Measurements from ENCODE around the gene PPP1R14B.
A peak's percentile ranks its signal among the peaks of the same experiment; 100 is the strongest.
"Not testable (repeated sequence)": the region's sequence is repeated elsewhere in the genome, so short reads cannot be mapped to it uniquely, and the experiment has no call there.

PPP1R14B gene

DNA sequence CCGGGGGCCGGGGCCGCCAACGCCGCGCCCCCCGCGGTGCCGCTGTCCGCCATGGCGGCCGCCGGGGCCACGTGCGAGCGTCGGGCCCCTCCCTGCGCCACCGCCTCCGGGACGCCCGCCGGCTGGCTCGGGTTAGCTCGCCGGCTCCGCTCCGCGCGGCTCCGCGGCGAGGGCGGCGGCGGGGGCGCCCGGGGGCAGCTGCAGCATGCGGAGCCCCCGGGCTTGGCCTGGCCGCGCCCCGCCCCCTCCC lies 197 bp downstream of the PPP1R14B start:
- DNase-seq (ENCODE audit: low read depth in 2 of 2, low spot score in 1 of 2), result not testable (repeated sequence)

DNA sequence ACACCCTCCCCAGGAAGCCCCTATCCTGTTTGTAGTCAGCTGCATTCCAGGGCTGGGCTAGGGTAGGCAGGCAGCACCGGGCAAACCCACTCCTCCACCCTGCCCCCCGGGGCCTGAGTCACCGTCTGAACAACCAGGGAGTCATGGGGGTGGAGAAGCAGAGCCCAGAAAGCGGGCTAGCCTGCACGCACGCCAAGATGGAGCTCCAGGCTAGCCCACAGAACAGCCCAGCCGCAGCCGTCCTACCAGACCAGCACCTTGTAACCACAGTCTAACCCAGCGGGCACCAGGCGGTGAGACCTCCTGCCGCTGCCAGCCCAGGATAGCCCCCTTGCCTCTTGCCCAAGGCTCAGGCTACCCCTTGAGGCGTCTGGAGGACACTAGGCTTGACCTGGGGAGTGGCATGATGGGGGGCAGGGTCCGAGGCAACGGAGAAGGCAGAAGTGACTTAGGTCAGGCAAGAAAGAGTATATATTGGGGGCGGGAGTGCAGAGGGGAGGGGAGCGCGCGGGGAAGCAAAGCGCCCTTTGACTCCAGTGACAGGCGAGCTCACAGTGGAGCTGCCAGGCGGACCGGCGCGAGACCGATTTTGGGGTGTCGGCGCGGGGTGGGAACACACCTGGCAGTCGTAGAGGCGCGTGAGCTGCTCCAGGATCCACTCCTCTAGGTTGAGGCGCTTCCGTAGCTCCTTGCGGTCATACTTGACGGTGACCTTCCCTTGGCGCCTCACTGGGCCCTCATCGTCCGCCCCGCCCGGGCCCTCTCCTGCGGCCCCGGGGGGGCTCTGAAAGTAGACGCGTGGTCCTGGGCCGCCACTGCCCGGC lies 734 bp downstream of the PPP1R14B start:
- peak in 1 of 2 donors; percentile 82 for DNase-seq (ENCODE audit: low read depth in 2 of 2, low spot score in 1 of 2)

DNA sequence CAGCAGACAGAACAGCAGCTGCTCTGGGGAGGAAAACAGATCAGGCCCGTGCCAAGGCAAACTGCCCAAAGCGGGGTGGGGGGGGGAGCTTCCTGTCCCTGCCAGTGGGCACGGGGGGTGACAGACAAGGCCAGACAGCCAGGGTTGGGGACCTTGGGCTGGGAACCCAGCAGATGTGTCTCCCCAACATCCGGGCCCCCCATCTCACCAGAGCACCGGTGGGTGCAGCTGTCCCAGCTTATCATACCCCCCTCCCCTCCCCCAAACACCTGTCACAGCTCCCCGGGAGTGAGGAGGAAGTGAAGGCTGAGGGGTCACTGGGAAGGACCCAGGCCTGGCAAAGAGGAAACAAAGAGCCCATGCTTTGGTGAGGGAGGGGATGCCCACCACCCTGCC lies 1.3 kb downstream of the PPP1R14B start:
- no peak for DNase-seq (ENCODE audit: low read depth in 2 of 2, low spot score in 1 of 2)

GRCh38 chr11:64244966-64245365 lies 1.8 kb downstream of the PPP1R14B start:
- DNase-seq (ENCODE audit: low read depth in 2 of 2, low spot score in 1 of 2), result no peak

DNA sequence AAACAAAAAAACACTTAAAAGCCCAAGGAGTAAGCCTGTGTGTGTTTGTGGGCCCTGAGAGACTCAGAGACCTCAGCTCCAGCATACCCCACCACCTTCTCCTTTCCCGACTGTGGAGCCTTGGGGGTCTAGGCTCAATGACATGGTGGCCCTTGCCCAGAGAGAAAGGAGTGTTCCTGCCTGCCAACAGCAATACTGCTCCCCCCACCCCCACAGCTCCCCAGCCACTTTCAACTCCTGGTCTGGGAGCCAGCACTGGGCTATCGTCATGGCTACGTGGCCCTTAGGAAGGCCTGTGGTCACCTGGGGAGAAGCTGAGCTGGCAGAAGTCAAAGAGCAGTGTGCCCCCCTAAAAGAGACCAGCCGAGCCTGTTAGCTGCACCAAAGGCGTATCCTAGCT lies 2.6 kb downstream of the PPP1R14B start:
- DNase-seq (ENCODE audit: low read depth in 2 of 2, low spot score in 1 of 2), result no peak

DNA sequence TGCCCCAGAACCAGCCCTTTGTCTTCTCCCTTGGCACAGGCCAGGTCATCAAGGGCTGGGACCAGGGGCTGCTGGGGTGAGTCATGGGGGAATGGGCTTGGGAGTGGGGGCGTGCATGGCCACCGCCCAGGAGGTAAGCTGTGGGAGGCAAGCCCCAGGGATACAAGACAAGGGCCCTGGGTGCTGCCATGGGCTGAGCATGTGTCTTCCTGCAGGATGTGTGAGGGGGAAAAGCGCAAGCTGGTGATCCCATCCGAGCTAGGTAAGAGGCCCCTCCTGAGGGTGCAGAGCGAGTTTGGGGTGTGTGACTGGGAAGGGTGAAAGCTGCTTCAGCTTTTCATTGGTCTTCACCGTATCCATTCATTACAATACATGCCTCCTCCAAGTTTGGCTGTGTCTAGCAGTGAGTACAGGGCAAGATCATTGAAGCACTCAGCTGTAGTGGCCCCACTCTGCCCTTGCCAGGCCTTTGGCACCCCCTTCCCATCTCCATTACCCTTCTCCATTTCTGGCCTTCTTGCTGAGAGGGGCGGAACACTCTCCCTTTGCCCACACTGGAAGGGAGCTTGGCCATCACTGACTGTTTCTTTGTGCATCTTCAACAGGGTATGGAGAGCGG lies 3.4 kb downstream of the PPP1R14B start:
- no peak for DNase-seq (ENCODE audit: low read depth in 2 of 2, low spot score in 1 of 2)

GRCh38 chr11:64241491-64242374 lies 5.0 kb downstream of the PPP1R14B start:
- DNase-seq (ENCODE audit: low read depth in 2 of 2, low spot score in 1 of 2), result peak in 1 of 2 donors; percentile 100

DNA sequence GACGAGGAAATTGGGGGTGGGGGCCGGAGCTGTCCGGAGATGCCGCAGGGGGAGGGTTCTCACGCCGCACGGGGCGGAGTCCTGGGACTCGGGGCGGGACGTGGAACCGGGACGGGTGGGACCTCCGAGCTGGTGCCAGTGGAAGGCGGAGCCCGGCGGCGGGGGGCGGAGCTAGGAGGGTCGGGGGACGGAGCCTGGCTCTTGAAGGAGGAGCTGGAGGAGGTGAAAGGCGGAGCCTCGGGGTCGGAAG lies 5.6 kb downstream of the PPP1R14B start:
- peak in 1 of 2 donors; percentile 98 for DNase-seq (ENCODE audit: low read depth in 2 of 2, low spot score in 1 of 2)

- peak; percentile 92 to 97 for DNase-seq (ENCODE audit: low read depth in 2 of 2, low spot score in 1 of 2)
Observed at GRCh38 chr11:64240435-64241240, 6.1 kb downstream of the PPP1R14B start, which contains the start of gene FKBP2. TSS of gene FKBP2 (plus strand) at chr11:64241095. CDS start at chr11:64242388, 1,293 bp downstream.

DNA sequence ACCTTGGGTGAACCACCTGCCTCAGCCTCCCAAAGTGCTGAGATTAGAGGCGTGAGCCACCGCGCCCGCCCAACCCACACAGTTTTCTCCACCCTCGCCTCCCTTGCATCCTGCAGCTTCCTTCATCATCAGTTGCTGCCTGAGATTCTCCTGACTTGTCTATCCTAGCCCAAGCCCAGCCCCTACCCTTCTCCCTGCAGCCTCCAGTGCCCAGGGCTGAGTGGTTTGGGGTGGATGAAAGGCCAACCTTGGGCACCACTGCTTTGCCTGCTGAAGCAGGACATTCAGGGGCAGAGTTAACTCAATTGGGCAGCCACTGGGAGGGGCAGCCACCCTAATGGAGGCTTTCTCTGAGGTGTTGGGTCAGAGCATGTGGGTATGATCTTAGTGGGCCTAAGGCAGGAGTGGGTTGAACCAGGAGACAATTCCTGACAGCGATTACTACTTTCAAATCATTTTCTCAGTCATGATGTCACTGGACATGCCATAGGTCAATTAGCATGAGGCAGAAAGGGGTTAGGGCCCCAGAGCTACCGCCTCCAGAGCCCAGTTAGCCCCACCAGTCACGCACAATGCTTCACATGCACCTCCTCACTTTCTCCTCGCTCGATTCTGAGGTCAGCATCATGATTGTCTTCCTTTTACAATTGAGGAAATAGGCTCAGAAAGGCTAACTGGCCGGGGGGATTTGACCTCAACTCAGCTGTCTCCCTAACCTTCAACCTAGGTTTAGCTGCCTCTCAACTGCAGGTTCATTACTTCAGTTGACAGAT lies 6.9 kb downstream of the PPP1R14B start:
- no peak for DNase-seq (ENCODE audit: low read depth in 2 of 2, low spot score in 1 of 2)

- DNase-seq (ENCODE audit: low read depth in 2 of 2, low spot score in 1 of 2), result no peak
Observed at GRCh38 chr11:64238999-64239398, 7.7 kb downstream of the PPP1R14B start.

DNA sequence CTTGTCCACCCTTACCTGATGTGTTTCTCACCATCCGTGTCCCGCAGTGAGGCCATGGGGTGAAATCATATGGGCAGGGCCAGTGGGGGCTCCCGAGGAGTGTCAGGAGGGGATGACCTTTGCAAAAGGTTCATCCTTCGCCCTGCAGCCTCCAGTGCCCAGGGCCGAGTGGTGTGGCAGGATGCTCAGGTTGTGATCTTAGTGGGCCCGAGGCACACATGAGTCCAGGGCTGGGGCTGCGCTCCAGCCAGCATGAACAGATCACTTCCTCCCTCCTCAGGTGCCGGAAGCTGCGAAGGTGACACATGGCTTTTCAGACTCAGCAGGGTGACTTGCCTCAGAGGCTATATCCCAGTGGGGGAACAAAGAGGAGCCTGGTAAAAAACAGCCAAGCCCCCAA lies 8.7 kb downstream of the PPP1R14B start:
- DNase-seq (ENCODE audit: low read depth in 2 of 2, low spot score in 1 of 2), result no peak

- DNase-seq (ENCODE audit: low read depth in 2 of 2, low spot score in 1 of 2), result no peak
Observed at GRCh38 chr11:64237484-64237951, 9.2 kb downstream of the PPP1R14B start.

- DNase-seq (ENCODE audit: low read depth in 2 of 2, low spot score in 1 of 2), result no peak
Observed at GRCh38 chr11:64235437-64236161, 11.1 kb downstream of the PPP1R14B start.

GRCh38 chr11:64234647-64235379 lies 11.9 kb downstream of the PPP1R14B start:
- DNase-seq (ENCODE audit: low read depth in 2 of 2, low spot score in 1 of 2), result no peak

- DNase-seq (ENCODE audit: low read depth in 2 of 2, low spot score in 1 of 2), result peak in 1 of 2 donors; percentile 58
Observed at GRCh38 chr11:64233913-64234586, 12.7 kb downstream of the PPP1R14B start, which contains the start of gene VEGFB. TSS of gene VEGFB (plus strand) at chr11:64234584. CDS start at chr11:64234834, 250 bp downstream.

DNA sequence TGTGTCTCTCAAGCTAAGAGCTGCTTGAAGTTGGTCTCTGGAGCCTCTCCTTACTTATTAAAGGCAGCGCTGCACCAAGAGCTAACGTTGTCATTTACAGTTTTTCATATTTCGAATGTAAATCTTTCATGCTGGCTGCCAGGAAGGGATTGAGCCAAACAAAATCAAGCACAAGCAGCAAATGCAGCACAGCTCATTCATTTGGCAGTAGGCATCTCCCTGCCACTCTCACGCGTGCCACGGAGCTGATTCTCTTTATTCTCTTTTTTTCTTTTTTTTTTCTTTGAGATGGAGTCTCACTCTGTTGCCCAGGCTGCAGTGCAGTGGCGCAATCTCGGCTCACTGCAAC lies 13.8 kb downstream of the PPP1R14B start:
- DNase-seq (ENCODE audit: low read depth in 2 of 2, low spot score in 1 of 2), result no peak

DNA sequence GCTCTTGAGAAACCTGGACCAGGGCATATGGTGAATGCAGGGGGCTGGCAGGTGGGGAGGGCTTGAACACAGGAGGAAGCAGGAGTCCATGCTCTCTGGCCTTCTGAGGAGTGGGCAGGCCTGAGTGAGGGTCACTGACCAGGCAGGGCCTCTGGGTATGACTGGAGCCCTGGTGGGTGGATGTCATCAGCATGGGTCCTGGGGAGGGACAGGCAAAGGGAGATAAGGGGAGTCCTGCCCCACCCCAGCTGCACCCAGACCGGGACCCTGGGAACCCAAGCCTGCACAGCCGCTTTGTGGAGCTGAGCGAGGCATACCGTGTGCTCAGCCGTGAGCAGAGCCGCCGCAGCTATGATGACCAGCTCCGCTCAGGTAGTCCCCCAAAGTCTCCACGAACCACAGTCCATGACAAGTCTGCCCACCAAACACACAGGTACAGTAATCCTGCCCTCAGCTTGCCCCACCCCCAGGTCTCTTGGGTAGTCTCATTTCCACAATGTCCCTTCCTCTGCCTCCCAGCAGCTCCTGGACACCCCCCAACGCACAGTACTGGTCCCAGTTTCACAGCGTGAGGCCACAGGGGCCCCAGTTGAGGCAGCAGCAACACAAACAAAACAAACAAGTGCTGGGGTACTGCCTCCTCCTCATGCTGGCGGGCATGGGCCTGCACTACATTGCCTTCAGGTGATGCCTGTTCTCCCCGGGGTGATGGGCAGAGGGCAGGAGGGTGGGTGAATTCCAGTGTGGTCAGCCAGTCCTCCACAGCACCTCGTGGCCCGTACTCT lies 14.4 kb downstream of the PPP1R14B start:
- no peak for DNase-seq (ENCODE audit: low read depth in 2 of 2, low spot score in 1 of 2)
